Measurements from ENCODE around the gene KREMEN2.

KREMEN2 gene

DNA sequence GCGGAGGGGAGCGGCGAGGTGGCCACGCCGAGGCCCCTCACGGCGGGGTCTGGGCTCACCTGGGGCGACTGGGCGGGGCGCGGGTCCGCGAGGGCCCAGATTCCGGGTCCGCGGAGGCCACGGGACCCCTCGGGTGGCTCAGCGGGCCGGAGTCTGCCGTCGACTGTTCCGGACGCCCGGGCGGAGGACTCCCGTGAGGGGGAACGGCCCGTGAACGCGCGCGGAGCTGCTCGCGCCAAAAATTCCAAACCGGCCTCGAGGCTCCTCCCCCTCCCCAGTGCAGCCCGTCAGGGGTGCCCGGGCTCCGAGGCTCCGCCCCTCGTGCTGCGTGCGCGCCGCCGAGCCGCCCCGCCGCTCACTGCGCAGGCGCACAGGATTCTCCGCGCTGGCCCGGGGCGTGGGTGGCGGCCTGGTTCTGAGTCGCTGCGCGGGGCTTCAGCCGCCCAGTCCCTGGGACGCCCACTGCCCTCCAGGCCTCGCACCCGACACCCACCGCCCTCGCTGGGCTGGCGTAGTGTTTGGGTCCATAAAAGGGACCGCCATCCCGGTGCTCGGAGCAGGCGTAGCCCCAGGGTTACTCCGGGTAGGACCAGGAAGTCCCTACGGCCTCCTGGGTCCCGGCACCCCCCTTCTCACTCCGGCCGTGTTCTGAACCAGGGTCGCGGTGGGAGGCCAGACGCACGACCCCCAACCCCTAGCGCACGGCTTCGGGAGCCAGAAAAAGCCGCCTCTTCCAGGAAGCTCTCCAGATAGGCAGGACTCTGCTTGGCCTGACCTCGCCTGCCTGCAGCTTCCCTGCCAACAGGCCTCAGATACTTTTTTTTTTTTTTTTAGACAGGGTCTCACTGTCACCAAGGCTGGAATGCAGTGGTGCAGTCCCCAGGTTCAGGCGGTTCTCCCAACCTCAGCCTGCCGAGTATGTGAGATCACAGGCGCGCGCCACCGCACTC, 16.4 kb downstream of the KREMEN2 start, which contains the start of gene PKMYT1:
PKMYT1 (minus strand) TSS at position 220 of the 950 bp plus-strand sequence. CDS start 789 bp downstream, outside the sequence.
- peak; percentile 96 to 99 (median 98) for DNase-seq

DNA sequence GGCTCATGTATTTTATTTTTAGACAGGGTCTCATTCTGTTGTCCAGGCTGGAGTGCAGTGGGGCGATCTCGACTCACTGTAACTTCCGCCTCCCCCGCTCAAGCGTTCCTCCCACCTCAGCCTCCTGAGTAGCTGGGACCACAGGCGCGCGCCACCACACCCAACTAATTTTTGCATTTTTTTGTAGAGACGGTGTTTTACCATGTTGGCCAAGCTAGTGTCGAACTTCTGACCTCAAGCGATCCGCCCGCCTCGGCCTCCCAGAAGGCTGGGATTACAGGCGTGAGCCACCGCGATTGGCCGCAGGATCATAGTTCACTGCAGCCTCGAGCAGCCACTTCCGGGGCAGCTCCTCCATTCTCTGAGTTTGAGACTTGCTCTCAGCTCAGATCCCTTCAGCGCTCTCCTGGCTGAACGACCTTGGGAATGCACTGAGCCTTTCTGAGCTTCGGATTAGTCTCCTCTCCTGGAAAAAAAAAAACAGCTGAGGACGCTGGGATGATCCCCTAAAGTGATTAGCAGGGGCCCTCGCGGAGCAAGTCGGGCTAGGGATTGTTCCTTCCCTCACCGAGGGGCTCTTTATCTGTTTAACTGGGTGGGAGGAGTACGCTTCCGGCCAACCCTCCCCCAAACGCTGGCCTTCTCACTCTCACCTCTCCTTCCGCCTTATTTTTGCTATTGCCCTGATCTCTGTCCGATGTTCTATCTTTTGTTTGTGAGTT, 17.3 kb downstream of the KREMEN2 start:
- DNase-seq, result no peak

DNA sequence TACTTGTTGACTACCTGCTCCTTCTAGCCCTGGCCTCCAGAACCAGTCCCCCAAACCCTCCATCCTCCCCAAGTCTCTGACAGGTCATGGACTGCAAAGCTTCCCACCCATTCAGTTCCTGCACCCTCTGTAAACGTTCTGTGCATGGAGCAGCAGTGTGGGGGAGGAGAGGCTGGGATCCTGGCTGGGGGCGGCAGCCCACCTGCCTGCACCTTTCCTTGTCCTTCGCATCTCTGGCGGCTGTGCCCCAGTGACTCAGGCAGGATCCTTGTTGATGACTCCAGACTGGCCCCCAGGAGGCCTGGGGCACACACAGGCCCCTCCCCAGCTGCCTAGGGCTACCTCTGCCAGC, 17.8 kb downstream of the KREMEN2 start:
- DNase-seq, result no peak

DNA sequence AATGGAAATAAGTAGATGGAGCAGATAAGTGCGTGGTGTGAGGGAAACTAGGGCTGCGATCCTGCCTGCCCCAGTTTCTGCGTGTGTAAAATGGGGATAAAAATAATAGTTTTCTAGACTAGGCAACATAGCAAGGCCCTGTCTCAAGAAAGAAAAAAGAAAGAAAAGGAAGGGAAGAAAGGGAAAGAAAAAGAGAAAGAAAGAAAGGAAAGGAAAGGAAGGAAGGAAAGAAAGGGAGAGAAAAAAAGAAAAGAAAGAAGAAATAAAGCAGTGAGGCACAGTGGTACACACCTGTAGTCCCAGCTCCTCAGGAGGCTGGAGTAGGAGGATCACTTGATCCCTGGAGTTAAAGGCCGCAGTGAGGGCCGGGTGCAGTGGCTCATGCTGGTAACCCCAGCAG, 18.3 kb downstream of the KREMEN2 start:
- DNase-seq, result no peak

DNA sequence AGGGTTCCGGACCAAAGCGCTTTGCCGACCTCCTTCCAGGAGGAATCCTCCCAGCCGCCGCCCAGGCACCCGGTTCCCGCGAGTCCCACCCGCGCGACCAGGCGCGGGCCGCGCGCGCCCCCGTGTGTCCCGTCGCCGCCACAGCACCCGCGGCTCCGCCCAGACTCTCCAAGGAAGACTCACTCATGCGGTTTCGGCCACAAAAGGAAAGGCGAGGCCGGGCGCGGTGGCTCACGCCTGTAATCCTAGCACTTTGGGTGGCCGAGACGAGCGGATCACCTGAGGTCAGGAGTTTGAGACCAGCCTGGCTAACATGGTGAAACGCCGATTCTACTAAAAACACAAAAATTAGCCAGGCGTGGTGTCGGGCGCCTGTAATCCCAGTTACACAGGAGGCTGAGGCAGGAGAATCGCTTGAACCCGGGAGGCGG, 19.6 kb downstream of the KREMEN2 start:
- DNase-seq, result peak; percentile 80 to 91 (median 88)

DNA sequence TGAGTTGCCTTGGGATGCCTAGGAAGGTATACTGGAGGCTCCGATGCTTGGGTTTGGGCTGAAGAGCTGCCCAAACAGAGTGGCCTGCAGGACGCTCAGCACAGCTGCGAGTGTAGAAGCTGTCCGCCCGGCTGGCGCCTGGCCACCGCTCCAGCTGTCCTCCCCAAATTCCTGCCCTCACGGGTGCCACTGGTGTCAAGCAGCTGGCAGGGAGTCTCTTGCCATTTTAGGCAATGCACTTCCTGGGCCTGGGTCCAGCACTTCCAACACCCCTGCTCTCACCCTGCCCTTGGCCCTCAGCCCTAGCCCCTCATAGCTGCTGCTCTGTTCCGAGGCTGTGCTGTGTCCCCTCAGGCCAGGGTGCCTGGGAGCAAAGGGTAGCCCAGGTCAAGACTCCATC, 21.4 kb downstream of the KREMEN2 start:
- no peak for DNase-seq

DNA sequence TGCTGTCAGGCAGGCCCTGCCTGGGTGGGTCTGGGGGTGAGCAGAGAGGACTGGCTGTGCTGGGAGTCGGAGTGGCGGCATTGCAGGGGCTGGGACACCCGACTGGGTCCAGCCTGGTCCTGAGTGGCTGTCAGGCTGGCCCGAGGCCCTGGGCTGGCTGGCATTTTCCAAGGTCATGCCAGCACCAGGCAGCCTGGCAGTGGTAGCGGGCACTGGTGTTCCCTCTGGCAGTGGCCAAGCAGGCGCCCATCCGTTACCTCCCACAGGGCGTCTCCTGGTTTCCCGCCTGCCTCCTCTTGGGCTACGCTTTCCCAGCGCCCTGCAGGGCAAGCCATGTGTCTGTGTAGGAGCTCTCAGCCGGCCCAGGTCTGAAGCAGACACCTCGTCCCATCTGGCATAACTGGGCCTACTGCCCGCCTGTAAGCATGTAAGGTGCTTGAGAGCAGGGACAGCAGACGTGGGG, 21.8 kb downstream of the KREMEN2 start:
- no peak for DNase-seq

DNA sequence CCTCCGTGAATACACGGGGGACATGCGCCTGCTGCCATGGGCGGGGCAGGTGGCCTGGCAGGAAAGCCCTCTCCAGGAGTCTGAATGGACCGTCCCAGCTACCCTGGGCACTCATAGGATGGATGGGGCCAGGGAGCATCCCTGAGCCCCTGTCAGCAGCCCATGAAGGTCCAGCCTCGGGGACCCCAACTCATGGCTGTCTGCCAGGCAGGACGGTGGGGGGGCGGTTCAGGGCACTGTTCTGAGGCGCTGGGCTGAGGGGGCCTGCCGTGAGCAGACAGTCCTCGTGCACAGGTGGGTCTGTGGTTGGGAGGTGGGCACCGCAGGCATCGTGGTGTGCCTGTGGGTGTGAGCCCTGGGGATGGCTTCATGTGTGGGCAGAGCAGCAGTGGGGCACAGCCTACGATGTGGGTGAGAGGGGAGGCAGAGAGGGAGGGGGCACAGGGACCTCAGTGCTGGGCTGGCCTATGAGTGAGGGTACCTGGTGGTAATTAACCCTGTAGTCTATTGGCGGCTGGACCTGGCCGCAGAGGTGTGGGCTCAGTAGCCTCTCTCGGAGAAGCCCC, 22.6 kb downstream of the KREMEN2 start:
- DNase-seq, result no peak

DNA sequence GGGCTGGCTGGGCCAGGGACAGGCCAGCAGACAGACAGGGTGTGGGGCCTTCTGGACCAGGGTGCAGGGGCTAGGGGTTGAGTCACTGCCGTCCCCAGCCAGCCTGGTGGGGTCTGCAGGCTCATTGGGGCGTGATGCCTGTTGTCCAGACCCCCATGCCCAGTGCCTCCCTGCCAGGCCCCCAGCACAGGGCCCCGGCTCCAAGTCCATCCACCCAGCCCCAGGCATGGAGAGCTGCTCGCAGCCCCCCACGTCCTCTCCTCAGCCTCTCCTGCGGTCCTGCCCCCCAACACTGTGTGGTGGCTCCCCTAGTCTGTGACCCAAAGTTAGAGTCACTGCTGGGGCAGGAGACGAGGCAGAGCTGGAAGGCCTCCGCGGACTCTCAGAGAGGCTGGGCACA, 23.2 kb downstream of the KREMEN2 start:
- no peak for DNase-seq

DNA sequence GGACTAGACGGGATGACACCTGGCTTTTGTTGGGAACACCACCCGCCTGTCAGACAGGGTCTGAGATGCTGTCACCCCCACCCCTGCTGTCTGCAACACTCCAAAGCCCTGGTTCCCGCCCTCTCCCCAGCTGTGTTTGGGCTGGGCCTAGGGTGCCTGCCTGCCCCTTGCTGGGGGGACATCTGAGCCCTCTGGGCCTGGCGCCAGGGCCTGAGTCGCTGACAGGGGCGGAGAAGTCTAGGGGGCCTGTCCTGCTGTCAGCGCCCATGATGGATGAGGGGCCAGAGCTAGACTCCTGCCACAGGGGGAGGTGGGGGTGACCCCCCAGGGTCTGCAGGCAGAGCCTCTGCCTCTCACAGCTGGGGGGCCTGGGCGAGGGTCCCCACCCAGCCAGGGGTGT, 23.8 kb downstream of the KREMEN2 start:
- no peak for DNase-seq

DNA sequence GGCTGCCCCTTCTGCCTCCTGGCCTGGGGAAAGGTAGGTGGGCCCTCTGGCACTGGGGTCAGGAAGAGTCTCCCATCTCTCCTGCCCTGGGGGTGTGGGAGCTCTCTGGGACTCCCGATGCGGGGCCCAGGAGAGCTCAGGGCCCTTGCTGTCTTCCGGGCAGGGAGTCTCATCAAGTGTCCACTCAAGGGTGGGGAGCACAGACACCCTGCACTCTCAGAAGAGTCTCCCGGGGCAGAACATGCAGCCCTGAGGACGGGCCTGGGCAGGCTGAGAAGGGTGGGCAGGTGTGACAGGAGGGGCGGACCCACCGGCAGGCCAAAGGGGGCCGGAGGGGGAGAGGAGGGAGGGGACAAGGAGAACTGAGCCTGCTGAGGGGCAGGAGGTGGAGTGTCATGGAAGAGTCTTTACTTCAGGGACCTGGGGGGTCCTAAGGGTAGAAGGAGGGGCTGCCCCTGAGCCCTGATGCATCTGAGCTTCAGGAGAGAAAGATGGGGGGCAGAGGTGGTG, 24.6 kb downstream of the KREMEN2 start:
- DNase-seq, result no peak

DNA sequence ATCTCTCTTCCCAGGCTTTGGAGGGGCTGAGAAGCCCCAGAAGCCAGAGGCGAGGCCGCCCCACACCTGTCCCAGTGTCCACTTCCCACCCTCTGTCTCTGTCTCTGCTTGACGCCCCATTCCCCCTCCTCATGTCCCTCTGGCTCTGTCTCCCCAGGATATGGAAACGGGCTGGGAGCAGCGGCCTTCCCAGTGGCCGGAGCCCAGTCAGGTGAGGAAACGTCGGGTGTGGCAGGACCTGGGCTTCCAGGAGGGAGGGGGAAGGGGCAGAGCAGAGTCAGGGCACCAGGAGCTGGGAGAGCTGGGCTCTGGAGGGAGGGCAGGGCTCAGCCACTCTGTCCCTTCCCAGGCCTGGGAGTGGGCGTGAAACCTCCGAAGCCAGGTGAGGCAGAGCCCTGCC, 26.8 kb downstream of the KREMEN2 start:
- DNase-seq, result no peak

DNA sequence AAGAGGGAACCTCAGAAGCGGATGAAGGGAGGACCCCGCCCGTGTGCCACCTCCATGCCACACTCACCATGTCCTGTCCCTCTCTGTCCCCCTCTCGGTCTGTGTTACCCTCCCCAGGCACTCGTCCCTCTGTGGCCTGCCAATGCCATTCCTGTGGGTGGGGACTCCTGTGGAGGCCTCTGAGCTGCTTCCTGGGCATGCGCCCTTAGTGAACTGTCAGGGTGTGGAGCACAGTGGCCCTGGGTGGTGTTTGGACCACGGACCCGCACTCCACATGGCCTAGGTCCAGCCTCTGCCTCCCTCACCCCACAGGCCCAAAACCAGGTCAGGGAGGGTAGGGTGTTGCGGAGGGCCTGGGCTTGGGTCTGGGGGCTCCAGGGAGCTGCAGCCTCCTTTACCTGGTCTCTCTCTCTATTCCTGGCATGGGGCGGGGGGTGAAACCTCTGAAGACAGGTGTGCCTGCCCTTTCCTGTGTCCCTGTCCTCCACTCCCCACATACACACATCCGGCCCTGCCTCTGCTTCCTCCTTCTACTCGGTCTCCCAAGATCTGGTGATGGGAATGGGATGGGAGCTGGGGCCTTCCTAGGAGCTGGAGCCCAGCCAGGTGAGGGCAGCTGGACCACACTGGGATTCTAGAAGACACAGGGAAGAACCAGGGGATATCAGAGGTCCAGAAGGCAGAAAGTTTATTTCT, 27.6 kb downstream of the KREMEN2 start:
- no peak for DNase-seq

DNA sequence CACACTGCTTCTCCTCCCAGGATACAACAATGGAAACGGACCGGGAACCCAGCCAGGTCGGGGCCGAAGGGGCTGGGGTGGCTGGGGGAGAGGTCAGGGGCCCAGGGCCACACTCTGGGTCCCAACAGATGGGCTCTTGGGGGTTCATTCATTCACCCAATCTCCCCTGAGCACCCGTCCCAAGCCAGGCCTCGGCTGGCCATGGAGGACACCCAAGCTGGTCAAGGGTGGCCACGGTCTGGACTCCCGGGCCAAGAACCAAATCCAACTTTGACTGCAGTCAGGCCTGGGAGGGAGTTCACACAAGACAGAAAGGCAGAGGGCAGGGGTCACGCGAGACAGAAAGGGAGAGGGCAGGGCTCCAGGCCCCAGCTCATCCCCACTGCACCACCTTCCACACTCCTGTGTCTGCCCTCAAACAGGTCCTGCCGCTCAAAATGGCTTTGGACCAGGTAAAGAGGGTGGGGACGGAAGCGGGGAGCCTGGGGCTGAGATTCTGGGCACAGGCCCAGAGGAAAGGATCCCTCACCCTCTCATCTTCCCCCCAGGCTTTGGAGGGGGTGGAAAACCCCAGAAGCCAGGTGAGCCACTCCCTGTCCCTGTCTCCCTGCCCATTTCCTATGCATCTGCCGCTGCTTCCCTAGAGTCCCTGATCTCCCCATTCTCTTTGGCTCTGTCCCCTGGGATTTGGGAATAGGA, 28.5 kb downstream of the KREMEN2 start:
- no peak for DNase-seq

DNA sequence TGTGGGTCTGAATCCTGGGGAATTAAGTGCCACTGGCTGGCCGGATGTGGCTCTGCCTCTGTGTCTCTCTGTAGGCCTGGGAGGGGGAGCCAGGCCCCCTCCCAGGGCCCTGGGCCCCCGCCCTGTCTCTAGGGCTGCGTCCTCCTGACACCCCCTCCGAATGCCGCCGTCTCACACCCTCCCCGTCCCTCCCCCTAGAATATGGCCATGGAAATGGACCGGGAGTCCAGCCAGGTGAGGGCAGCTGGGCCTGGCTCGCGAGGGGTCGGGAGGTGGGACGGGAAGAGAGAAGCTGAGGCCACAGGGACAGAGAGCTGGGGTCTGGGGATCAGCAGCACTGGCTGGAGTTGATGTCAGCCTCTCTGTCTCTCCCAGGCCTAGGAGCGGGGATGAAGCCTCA, 32.2 kb downstream of the KREMEN2 start:
- DNase-seq, result no peak

DNA sequence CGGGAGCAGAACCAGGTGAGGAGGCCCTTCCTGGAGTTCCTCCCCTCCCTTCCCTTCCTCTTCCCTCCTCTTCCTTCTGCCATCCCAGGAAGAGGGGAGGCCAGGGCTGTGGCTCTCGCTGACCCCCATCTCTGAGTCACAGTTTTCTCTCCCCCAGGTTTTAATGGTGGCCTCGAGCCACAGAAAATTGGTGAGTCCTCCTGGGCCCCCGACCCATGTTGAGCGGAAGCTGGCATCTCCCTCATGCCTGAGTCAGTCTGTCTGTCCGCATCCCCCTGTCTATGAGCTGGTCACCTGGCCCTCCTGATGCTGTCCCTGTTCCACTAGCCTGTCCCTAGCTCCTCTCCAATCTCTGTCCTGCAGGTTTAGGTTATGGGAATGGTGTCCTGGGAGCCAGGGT, 35.9 kb downstream of the KREMEN2 start:
- no peak for DNase-seq

DNA sequence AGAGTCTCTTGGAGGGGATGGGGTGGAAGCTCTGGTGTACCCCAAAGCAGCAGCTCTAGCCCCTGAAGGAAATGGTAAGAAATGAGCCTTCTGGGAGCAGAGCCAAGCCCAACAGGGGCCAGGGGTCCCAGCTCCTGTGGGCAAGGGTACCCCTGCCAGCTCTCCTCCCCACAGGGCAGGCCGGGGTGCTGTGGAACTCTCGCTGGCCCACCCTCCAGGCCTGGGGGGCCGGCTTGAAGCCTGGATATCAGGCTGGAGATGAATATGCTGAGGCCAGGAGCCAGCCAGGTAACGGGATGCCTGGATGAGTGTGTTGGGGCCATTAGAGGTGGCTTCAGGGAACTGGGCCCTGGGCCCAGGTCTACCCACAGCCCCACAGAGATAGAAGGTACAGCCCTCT, 36.5 kb downstream of the KREMEN2 start:
- DNase-seq, result no peak

DNA sequence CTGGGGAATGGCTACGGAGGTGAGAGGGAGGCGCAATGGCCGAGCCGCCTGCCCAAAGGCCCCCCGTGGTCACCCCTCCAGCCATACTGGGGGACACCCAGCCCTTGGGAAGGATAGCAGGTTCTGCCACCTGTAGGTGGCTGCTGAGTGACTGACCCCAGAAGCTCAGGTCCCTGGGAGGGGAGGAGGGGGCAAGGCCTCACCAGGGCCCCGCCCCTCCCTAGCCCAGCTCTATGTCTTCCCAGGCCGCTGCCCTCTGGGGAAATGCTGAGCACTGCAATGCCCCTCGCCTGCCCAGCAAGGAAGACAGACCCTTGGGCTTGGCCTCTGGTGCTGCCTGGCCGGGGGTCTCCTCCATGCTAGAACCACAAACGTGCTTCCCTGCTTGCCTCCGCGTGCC, 37.2 kb downstream of the KREMEN2 start:
- DNase-seq, result no peak

DNA sequence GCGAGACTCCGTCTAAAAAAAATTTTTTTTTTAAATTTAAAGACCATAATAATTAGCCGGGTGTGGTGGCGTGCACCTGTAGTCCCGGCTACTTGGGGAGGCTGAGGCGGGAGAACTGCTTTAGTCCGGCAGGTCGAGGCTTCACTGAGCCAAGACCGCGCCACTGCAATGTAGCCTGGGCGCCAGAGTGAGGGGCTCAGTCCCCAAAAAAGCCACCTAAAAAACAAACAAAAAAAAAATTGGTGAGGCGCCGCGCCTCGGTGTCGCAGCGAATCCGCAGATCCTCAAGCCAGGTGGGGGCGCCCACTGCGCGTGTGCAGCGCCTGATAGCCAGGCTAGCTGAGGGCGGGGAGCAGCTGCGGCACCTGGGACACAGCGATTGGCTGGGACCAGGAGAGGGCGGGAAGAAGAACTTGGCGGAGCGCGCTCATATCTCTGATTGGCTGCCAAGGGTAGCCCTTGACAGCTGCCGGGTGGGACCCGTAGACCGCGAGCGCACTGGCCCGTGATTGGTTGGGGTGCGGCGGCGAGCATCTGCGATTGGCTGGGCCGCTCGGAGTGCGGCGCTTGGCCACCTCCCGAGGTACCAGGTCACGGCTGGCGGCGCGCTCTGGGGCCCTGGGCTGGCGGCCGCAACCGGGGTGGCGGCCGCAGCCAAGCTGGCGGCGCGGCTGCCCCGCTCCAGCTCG, 39.7 kb downstream of the KREMEN2 start:
- peak; percentile 97 to 99 (median 99) for DNase-seq

DNA sequence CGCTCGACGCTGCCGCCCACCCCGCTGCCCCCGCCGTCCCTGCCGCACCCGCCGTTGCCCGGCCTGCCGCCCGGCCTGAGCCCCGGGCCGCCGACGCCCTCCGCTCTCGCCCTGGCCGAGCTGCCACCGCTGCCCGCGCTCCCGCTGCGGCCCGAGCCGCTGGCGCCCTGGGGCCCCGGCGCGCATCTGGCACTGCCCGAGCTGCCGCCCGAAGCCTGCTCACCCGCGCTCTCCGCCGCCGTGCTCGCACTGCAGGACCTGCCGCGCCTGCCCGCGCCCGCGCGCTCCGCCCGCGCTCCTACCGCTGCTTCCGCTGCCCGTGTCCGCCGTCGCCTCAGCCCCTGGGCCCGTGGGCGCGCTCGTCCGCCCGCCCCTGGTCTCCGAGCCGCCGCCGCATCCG, 40.2 kb downstream of the KREMEN2 start:
- DNase-seq, result peak; percentile 38 to 77 (median 54)

DNA sequence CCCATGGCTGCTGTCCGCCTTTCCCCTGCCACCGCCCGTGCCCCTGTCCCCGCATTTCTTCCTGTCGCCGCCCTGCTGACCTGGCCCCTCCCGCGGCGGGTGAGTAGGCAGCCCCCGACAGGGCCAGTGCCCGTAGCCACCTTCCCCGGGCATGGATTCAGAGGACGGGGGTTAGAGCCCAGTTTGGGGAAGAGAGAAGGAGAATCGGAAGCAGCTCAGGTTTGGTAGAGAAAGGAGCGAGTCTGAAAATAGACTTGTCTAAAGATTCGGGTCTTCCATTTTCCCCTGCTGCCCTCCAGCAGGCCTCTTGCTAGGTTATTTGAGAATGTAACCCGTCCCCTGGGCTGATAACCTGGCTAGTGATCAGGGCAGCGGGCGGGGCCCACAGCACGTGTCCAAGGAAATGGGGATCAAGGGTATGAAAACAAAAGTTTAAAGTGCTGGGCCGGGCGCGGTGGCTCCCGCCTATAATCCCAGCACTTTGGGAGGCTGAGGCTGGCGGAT, 40.8 kb downstream of the KREMEN2 start:
- peak in 3 of 4 experiments; percentile 13 to 61 (median 59) for DNase-seq
